HL-60 (cell line): ENCODE measurements around the gene AKAP1.

Experiments used
- CTCF ChIP-seq: IDR thresholded peaks from one replicate; pipeline ENCODE4 v1.5.1; 2011; ENCODE audit warnings: low read length, control low read depth, inconsistent platforms; ENCODE audit not compliant: insufficient read depth
- GABPA ChIP-seq: IDR thresholded peaks from 2 replicates; pipeline ENCODE4 v1.6.1; 2012; ENCODE audit warnings: low read depth
- POLR2AphosphoS5 ChIP-seq: IDR thresholded peaks from 2 replicates; pipeline ENCODE4 v1.6.1; 2012; ENCODE audit warnings: low read depth
- REST ChIP-seq: IDR thresholded peaks from 2 replicates; pipeline ENCODE4 v1.6.1; 2012; ENCODE audit warnings: low read depth; ENCODE audit not compliant: insufficient replicate concordance
- SPI1 ChIP-seq: IDR thresholded peaks from 2 replicates; pipeline ENCODE4 v1.6.1; 2012; ENCODE audit warnings: low read depth, mild to moderate bottlenecking, borderline replicate concordance

- TF ChIP-seq CTCF (no peak), POLR2AphosphoS5 (no peak; the same call in 1 of the 2 replicates), REST (no peak), SPI1 (no peak), GABPA (no peak)
Measured at GRCh38 chr17:57125866-57126265, 40.8 kb downstream of the AKAP1 start.
